Mucosa of descending colon (tissue), 3 donors: ENCODE data around the gene PREB. TPM values are rescaled to one million over a fixed set of nuclear protein-coding genes. Genes with fewer than 3 reads are reported as not detected.

Experiments
- ATAC-seq: fragments of 200-7000 bp; cut with Tn5 transposase; one replicate; pipeline ENCODE4 v1.9.1; 2020; ENCODE audit warnings: mild to moderate bottlenecking, moderate library complexity
- DNase-seq, 3 donors: peaks; one replicate each; pipeline ENCODE4 v3.0.0-alpha.2; 2020
- H3K36me3 ChIP-seq: fragments of 200-600 bp; one replicate; pipeline ENCODE4 v1.8.0; 2021; ENCODE audit warnings: low read depth, mild to moderate bottlenecking
- H3K4me1 ChIP-seq: fragments of 200-600 bp; one replicate; pipeline ENCODE4 v1.8.0; 2021; ENCODE audit warnings: low read depth, mild to moderate bottlenecking
- H3K4me3 ChIP-seq: fragments of 200-600 bp; one replicate; pipeline ENCODE4 v1.8.0; 2021; ENCODE audit warnings: mild to moderate bottlenecking
- H3K9me3 ChIP-seq: fragments of 200-600 bp; one replicate; pipeline ENCODE4 v1.8.0; 2021; ENCODE audit warnings: mild to moderate bottlenecking
- intact Hi-C, 2 donors: fragments of 100-400 bp; cut with DNase I in 1 of 2; cut with micrococcal nuclease in 1 of 2; formaldehyde crosslinking; loops; one replicate each; pipeline versions ENCODE4 v1.11.0 to v1.11.1; 2022; cut with DNase I, micrococcal nuclease
- total RNA-seq, 3 donors: library from RNA; stranded (reverse); fragmentation: NEBNext Ultra II Directional in 2 of 3; extraction: Animal tissue kit (Norgen Biotek cat#: 25700) in 2 of 3; gene quantifications; one replicate each; pipeline versions ENCODE4 v1.2.1 to v1.2.4, GENCODE V29; 2021 to 2023
- TF ChIP-seq, protein P1 (sequence below): fragments of 200-600 bp; IDR thresholded peaks from one replicate; pipeline ENCODE4 v1.8.0; 2022; ENCODE audit warnings: antibody characterized with exemption, mild to moderate bottlenecking
- donor health status: DM: no; HTN: no; CAD: no; lungs with moderate emphysema.
- donor health status: DM: no; HTN: no; CAD: no.
- donor health status: DM: no; HTN: yes; CAD: no.

The PREB gene
- total RNA-seq, 3 donors from 2014 or later: 32.8 to 47.0 (median 45.0) TPM

DNA sequence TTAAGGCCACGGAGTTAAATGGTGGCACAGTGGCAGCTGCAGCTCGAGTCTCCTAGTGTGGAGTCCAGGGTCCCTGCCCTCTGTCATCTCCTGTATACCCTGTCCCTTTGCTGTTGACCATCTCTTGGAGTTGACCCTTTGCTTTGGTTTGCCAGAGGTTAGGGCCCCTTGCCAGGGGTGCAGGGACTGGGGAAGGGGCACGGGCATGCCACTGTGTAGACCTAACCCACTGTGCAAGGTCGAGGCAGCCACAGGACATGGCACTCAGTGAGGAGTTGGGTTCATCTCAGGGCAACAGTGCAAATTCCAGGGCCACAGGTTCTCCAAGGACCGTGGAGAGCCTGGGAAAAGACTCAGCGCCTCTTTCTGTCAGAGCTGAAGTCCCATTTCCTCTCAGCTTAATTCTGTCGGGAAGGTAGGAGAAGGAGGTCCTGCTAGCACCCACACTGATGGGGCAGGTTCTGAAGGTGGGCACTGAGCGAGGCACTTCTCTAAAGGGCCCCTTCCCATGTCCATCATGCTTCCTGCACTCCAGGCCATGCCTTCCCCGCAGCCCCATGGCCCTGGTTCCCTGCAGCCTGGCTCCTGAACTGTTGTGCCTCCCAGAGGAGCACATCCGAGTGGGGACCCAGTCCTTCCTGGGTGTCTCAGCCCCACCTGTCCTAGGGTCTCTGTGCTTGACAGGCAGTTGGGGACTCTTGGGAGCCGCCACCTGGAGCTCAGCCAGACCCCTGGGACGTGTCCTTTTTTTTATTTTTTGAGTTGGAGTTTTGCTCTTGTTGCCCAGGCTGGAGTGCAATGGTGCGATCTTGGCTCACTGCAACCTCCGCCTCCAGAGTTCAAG lies 45.1 kb downstream of the PREB start:
- Histone ChIP-seq H3K36me3 (no peaks in the 10 kb centered on the region), H3K4me3 (no peak overlapping the region), H3K9me3 (no peaks in the 10 kb centered on the region), H3K4me1 (peaks cover 21% of the 10 kb centered on the region)
- intact Hi-C loops: loop anchor here in 1 of 2 donors (10.0 kb wide), 2 partner anchors 55 to 125 kb away; partner anchors contain the start of gene TMEM214
- ATAC-seq (no peak), DNase-seq (no peak)
- TF ChIP-seq, protein P1, sequence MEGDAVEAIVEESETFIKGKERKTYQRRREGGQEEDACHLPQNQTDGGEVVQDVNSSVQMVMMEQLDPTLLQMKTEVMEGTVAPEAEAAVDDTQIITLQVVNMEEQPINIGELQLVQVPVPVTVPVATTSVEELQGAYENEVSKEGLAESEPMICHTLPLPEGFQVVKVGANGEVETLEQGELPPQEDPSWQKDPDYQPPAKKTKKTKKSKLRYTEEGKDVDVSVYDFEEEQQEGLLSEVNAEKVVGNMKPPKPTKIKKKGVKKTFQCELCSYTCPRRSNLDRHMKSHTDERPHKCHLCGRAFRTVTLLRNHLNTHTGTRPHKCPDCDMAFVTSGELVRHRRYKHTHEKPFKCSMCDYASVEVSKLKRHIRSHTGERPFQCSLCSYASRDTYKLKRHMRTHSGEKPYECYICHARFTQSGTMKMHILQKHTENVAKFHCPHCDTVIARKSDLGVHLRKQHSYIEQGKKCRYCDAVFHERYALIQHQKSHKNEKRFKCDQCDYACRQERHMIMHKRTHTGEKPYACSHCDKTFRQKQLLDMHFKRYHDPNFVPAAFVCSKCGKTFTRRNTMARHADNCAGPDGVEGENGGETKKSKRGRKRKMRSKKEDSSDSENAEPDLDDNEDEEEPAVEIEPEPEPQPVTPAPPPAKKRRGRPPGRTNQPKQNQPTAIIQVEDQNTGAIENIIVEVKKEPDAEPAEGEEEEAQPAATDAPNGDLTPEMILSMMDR: no peak

DNA sequence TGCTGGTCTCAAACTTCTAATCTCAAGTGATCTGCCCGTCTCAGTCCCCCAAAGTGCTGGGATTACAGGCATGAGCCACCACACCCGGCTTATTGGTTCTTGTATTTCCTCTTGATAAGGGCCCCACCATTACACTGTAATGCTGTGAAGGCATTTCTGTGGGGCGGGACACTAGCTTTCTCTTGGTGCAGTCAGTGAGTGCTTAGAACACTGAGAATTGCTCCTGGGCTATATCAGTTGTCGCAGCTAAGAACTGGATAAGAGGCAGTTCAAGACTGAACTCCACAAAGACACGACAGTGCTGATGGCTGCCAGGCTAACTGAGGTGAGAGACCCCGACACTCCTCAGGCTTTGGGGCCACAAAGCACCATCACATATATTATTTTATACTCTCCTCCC lies 45.8 kb downstream of the PREB start:
- DNase-seq (no peak), ATAC-seq (no peak)
- no peaks in the 10 kb centered on the region for H3K36me3 ChIP-seq
- H3K4me1 ChIP-seq: peaks cover 21% of the 10 kb centered on the region
- H3K9me3 ChIP-seq: no peaks in the 10 kb centered on the region
- TF ChIP-seq, protein P1: no peak
- intact Hi-C loops: loop anchor here in 1 of 2 donors (10.0 kb wide), 2 partner anchors 54 to 124 kb away; partner anchors contain the start of gene TMEM214
- no peak overlapping the region for H3K4me3 ChIP-seq

DNA sequence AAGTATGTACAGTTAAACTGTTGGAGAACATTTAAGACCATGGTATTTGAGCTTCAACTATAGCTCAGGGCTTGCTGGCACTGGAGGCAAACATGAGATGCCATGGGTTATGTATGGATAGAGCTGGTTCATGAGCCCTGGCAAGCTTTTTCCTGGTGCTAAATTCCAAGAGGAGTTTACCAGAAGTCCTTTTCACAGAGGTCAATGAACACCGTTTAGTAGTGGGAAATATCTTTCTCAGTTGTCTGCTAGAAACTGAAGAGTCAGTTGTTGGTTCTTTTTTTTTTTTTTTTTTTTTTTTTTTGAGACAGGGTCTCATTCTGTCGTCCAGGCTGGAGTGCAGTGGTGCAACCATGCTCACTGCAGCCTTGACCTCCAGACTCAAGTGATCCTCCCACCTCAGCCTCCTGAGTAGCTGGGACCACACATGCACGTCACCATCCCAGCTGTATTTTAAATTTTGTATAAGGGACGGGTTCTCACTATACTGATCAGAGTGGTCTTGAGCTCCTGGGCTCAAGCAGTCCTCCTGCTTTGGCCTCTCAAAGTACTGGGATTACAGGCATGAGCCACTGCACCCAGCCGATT lies 46.5 kb downstream of the PREB start:
- Histone ChIP-seq H3K9me3 (no peaks in the 10 kb centered on the region), H3K4me1 (peaks cover 20% of the 10 kb centered on the region), H3K4me3 (no peak overlapping the region), H3K36me3 (no peaks in the 10 kb centered on the region)
- TF ChIP-seq, protein P1: no peak
- intact Hi-C loops: loop anchor here in 1 of 2 donors (10.0 kb wide), 2 partner anchors 53 to 123 kb away; partner anchors contain the start of gene TMEM214
- ATAC-seq (no peak), DNase-seq (no peak)

DNA sequence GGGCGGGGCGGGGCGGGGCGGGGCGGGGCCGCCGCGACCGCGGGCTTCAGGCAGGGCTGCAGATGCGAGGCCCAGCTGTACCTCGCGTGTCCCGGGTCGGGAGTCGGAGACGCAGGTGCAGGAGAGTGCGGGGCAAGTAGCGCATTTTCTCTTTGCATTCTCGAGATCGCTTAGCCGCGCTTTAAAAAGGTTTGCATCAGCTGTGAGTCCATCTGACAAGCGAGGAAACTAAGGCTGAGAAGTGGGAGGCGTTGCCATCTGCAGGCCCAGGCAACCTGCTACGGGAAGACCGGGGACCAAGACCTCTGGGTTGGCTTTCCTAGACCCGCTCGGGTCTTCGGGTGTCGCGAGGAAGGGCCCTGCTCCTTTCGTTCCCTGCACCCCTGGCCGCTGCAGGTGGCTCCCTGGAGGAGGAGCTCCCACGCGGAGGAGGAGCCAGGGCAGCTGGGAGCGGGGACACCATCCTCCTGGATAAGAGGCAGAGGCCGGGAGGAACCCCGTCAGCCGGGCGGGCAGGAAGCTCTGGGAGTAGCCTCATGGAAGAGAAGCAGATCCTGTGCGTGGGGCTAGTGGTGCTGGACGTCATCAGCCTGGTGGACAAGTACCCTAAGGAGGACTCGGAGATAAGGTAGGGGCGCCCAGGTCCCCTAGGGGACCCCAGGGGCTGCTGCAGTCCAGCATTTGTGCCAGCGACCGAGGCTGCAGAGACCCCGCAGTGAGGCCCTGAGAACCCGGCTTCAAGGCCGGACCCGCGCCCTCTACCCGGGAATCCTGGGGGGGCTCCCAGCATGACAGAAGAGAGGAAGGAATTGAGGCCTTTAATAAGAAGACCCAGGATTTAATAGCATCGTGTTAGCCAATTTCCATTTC lies 47.5 kb downstream of the PREB start, which contains the start of gene KHK:
KHK (plus strand) TSS at position 49 of the 870 bp plus-strand sequence; CDS start at position 537, 488 bp downstream.
- intact Hi-C loops: loop anchor here in 1 of 2 donors (10.0 kb wide), 2 partner anchors 52 to 122 kb away; partner anchors contain the start of gene TMEM214
- TF ChIP-seq, protein P1: no peak

More for the DNA sequence above, 47.5 kb downstream of the PREB start, which contains the start of gene KHK:
- Histone ChIP-seq H3K4me1 (peaks cover 22% of the 10 kb centered on the region), H3K4me3 (peak within 1 kb of the TSS; percentile 28), H3K9me3 (no peaks in the 10 kb centered on the region), H3K36me3 (no peaks in the 10 kb centered on the region)
- peak; percentile 67 to 85 (median 85) for DNase-seq
- peak; percentile 51 for ATAC-seq
